CD4-positive, alpha-beta T cell treated with Interleukin-2 at 100 ng/mL for 4 hours (primary cell): ENCODE measurements around the gene ELF1.
"Not testable (repeated sequence)": the region's sequence is repeated elsewhere in the genome, so short reads cannot be mapped to it uniquely, and the experiment has no call there.

Source experiments
- DNase-seq: peaks from one replicate; pipeline ENCODE4 v3.0.0-alpha.2; 2020; ENCODE audit warnings: low spot score

The ELF1 gene

DNA sequence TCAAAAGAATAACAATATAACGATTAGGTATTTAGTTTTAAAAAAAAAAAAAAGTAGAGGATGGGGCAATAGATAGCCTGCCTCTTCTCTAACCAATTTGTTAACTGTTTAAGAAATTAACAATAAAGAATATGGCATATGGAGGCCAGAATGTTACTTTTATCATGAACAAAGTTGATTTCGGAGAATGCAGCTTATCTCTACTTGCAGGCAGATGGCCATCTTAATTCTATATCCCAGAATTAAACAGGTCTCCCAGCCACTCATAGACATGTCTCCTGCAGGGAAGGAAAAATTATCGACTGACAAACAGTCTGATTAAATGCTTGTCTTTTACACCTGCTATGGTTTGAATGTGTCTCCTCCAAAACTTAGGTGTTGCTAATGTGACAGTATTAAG lies 133.1 kb downstream of the ELF1 start:
- DNase-seq = no peak

DNA sequence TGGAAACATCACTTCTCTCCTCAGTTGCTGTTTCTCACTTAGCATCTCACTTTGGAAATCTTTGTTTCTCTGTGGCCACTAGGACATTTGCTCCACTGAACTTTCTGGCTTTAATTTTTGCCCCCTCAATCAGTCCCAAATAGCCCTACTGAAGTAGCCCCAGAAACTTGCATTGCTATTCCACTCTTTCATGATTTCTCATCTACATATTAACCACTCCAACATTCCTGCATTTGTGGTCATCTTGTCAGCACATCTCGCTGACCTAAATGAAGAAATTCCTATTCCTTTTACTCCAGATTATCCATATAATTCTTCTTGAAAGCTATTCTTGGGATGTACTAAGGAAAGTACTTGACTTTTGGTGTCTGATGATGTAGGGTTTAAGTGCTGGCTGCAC lies 134.9 kb downstream of the ELF1 start:
- DNase-seq = not testable (repeated sequence)
